RPMI7951 (cell line): ENCODE data around the gene ADCY2. TPM values are rescaled to one million over a fixed set of nuclear protein-coding genes. Genes with fewer than 3 reads are reported as not detected.

Source experiments
- DNase-seq: peaks from one replicate; pipeline ENCODE4 v3.0.0-alpha.2; 2012; ENCODE audit warnings: low read depth
- total RNA-seq: library from RNA; depleted of rRNA; stranded (reverse); fragments of >200 nt; shearing (Covaris generic); gene quantifications from 2 replicates; pipeline ENCODE4 v1.2.3, GENCODE V29; 2014

Gene ADCY2
- total RNA-seq, 1 experiment from 2014 or later = under 0.01 TPM

GRCh38 chr5:7503564-7503963 is 107.6 kb downstream of the ADCY2 start:
- DNase-seq = no peak

GRCh38 chr5:7515284-7515914 is 119.5 kb downstream of the ADCY2 start:
- no peak for DNase-seq

GRCh38 chr5:7516253-7516652 is 120.3 kb downstream of the ADCY2 start:
- DNase-seq = no peak

- DNase-seq = no peak
These were observed 121.1 kb downstream of the ADCY2 start for GRCh38 chr5:7517006-7517405.

DNA sequence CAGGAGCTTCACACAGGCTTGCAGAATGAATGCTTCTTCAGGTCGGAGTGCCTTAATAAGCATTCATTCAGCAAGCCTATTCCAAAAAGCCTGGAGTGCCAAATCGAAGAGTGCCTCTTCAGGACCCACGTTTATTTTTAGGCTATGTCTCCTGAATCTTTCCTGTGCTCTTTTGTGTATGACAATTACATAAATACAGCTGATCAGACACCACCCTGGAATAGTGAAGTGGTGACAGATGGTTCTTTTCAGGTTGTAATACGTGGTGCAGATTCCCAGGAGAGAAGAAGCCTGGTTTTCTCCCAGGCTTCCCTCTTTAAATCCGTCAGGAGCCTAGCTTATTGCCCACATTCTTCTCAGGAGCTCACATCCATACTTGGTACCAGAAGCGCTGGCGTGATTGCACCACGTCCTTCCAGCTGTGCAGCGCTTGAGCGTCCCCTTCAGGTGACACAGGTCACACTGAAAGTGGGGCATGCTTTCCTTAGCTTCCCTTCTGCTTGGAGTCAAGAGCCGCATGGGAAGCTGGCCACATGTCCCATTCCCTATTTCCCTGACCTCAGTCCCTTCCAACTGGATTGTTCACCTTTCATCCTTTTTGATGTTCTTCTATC is 123.1 kb downstream of the ADCY2 start:
- DNase-seq = no peak

DNA sequence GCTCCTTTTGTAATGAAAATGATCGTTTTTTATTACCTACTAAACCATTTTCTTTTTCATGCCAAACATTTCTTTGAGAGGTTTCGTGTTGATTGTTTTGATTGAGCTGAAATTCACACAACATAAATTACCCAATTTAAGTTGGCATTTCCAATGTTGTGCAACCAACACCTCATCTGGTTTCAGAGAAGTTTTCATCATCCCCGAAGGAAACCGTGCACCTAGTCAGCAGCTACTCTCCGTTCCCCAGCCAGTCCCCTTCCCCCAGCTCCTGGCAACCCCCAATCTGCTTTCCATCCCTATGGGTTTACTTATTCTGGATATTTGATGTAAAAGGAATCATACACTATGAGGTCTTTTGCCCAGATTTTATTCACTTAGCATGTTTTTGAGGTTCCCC is 123.6 kb downstream of the ADCY2 start:
- DNase-seq = no peak

DNA sequence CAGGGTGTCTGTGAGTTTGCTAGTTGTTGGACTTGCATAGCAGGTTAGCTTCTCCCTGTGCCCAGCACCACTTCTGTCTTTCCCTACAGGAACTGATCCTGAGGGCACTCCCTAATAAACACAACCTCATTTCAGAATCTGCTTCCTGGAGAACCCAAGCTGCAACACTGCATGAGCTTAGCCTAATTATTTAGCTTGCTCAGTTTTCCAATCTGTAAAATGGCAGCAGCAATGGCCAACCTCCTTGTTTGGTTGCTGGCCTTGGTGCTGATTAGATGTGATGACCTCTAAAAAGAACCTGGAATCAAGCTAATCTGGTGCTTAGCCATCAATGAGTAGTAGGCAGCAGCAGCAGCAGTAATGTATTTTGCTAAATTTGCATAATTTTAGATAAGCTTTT is 133.9 kb downstream of the ADCY2 start:
- DNase-seq = no peak

DNA sequence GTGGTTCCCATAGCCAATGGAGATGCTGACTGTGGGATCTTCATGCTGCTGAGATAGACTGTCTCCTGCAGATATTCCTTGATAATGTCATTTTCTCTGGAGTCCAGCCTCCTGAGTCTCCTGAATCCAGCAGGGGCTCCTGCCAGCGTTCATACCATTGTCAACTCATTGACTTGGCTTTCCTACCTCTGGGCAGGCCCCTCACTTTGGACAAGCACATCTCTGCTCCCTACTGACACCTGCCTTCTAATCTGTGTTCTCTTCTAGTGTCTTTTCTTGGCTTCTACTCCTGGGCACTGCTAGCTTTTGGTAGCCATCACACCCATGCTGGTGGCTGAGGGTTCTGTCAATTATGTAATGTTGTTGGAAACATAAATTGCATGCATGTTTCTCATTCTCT is 138.0 kb downstream of the ADCY2 start:
- no peak for DNase-seq

DNA sequence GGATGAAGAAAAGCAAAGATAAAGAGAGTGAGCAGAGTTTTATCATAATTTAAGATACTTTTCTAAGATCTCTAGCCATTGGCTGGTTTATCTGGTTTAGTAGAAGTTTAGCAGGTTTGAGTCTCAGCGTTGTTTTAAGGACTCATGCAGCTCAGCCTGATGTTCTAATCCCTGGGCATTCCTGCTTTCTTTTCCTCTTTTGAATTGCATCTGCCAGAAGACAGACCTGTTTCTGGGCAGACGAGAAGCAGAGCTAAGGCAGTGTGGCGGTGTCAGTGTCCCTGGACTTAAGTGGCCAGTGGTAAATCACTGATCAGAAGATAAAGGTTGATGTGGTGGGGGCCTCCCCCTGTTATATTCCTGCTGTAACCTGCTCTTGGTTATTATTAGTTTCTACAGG is 138.6 kb downstream of the ADCY2 start:
- DNase-seq = no peak

GRCh38 chr5:7537573-7537972 is 141.6 kb downstream of the ADCY2 start:
- DNase-seq = no peak

DNA sequence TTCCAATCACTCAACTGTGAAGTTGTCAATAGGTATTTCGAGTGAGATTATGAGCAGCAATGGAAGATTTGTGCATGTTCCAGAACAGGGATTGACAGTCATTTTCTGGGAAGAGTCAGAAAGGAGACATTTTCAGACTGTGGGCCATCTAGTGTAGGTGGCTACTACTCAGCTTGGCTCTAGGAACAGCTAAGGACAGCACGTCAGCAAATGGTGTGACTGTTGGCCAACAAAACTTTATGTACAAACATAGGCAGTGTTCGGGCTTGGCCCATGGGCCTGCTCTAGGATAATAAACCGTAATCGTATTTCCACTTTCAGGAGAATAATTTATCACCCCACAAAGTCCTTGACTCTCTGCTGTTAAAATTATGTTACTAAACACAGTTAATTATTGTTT is 143.6 kb downstream of the ADCY2 start:
- DNase-seq = no peak

- DNase-seq = no peak
These were observed 145.0 kb downstream of the ADCY2 start for GRCh38 chr5:7540736-7541485.

GRCh38 chr5:7541898-7542297 is 146.0 kb downstream of the ADCY2 start:
- DNase-seq = no peak

DNA sequence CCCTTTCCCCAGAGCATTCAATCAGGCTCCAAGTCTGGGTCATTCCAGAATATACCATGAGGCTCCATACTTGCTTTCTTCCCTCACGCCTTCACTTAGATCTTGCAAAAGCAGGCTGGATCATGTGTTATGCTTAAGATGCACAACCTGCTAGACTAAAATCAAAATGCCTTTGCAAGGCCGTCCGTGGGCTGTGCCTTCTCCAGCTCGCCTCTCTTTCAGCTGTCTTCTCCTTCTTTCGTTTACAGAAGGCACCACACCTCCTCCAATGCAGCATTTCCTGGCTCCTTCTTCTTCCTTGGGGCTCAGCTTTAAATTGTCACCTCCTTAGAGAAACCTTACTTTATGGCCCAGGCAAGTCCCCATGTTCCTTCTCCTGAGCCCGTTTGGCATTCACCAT is 150.6 kb downstream of the ADCY2 start:
- no peak for DNase-seq

DNA sequence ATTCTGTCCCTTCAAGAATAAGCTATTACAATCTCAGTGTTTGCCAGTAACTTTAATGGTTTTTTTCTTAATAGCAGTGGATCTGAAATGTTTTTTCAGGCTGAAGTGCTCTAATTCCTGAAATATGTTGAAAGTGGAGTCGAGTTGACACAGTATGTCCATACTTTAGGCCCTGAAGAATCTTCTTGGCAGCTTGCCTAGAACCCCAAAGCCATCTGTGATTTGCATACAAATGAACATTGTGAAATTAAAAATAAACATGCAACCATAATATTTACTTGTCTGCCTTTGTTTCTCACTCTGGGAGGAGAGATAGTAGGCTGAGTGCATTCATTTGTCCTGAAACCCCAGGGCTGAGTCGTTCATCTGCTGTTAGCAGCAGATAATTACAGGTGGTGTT is 152.7 kb downstream of the ADCY2 start:
- DNase-seq = no peak

- no peak for DNase-seq
These were observed 169.6 kb downstream of the ADCY2 start for GRCh38 chr5:7565559-7565958.

DNA sequence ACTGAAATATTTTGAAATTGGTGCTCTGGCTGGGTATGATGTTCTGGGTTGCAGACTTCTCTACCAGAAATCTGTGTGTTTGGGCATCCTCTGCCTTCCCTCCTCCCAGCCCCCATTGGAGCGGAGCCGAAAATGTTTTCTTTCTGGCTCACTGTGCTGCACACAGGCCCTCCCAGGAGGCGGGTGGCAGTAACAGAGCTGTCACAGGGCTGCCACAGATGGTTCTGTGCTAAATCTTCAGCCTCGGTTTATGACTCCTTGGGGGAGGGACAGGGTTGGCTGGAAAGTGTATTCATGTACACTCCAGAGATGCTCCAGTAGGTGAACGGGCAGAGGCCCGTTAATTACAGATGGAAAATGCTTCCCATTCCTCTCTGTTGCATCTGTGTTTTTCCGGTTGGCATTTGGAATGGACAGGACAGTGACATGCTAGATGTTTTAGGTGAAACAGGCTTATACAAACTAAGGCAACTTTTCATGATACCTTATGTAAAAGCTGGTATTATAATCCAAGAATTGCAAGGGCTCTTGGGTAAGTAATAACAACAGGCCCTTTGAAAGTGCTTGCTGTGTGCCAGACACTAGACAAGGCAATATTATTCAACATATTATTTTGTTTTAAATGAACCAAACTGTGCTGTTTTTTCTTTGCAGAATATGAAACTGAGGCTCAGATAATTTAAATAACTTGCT is 180.2 kb downstream of the ADCY2 start:
- no peak for DNase-seq

GRCh38 chr5:7577381-7577780 is 181.4 kb downstream of the ADCY2 start:
- DNase-seq = no peak

GRCh38 chr5:7578071-7578470 is 182.1 kb downstream of the ADCY2 start:
- DNase-seq = no peak

- DNase-seq = no peak
These were observed 188.8 kb downstream of the ADCY2 start for GRCh38 chr5:7584749-7585148.

GRCh38 chr5:7585807-7586206 is 189.9 kb downstream of the ADCY2 start:
- no peak for DNase-seq

GRCh38 chr5:7586480-7586879 is 190.5 kb downstream of the ADCY2 start:
- DNase-seq = no peak

- no peak for DNase-seq
These were observed 193.9 kb downstream of the ADCY2 start for GRCh38 chr5:7589800-7590199.
